Panc1 (cell line): ENCODE results near the gene AGPAT4. TPM values are rescaled to one million over a fixed set of nuclear protein-coding genes. Genes with fewer than 3 reads are reported as not detected.

Experiments
- ATAC-seq: fragments of 200-7000 bp; cut with Tn5 transposase; 2 replicates; pipeline ENCODE4 v1.9.1; 2020; ENCODE audit warnings: mild to moderate bottlenecking, moderate library complexity
- BruUV-seq: library from RNA; stranded (reverse); fragments of 400-500 nt; replicated peaks from 2 replicates; lab custom pipeline; 2021; lab: Mats Ljungman, UMichigan
- CTCF ChIA-PET: fragments of 300-600 bp; sonication (Branson Sonifier 250); formaldehyde crosslinking; loops from one replicate; lab custom pipeline; 2022; ENCODE audit warnings: antibody characterized with exemption; lab: Charles Lee
- POLR2A ChIA-PET: fragments of 300-600 bp; sonication (Branson Sonifier 250); formaldehyde crosslinking; loops from one replicate; lab custom pipeline; 2022; ENCODE audit warnings: antibody characterized with exemption; lab: Charles Lee
- DNase-seq: peaks from one replicate; pipeline ENCODE4 v3.0.0-alpha.2; 2010; ENCODE audit warnings: low read depth, low spot score
- H3K27ac ChIP-seq: 2 replicates; pipeline ENCODE4 v1.5.1; 2011; ENCODE audit warnings: mild to moderate bottlenecking, low read length, inconsistent platforms
- H3K27me3 ChIP-seq: fragments of 200-500 bp; sonication (Bioruptor generic); 2 replicates; pipeline ENCODE4 v1.6.0; 2014; ENCODE audit warnings: low read length, inconsistent platforms; ENCODE audit not compliant: control insufficient read depth, insufficient read depth
- H3K36me3 ChIP-seq: fragments of 200-500 bp; sonication (Bioruptor generic); 2 replicates; pipeline ENCODE4 v1.5.1; 2014; ENCODE audit warnings: inconsistent platforms, mild to moderate bottlenecking, low read length, moderate library complexity; ENCODE audit not compliant: control insufficient read depth, insufficient read depth
- H3K4me1 ChIP-seq: 2 replicates; pipeline ENCODE4 v1.5.1; 2011; ENCODE audit warnings: inconsistent platforms, mild to moderate bottlenecking, low read length, moderate library complexity; ENCODE audit not compliant: control insufficient read depth, insufficient read depth
- H3K4me3 ChIP-seq, 2 experiments: 2 replicates each; pipeline ENCODE4 v1.5.1; 2011 to 2012; ENCODE audit warnings: low read depth in 2 of 2, low read length in 2 of 2, mild to moderate bottlenecking in 2 of 2, inconsistent platforms in 1 of 2, moderate library complexity in 1 of 2
- H3K9me3 ChIP-seq: fragments of 200-500 bp; sonication (Bioruptor generic); 2 replicates; pipeline ENCODE4 v1.5.1; 2014; ENCODE audit warnings: low read depth, mild to moderate bottlenecking, inconsistent platforms, low read length, moderate library complexity; ENCODE audit not compliant: control insufficient read depth, insufficient read depth
- CTCF ChIP-seq: fragments of 450-650 bp; IDR thresholded peaks from 2 replicates; pipeline ENCODE4 v1.5.1; 2017; ENCODE audit warnings: mild to moderate bottlenecking
- POLR2AphosphoS5 ChIP-seq: IDR thresholded peaks from 2 replicates; pipeline ENCODE4 v1.6.1; 2012; ENCODE audit warnings: mild to moderate bottlenecking, low read depth, low read length, moderate library complexity
- REST ChIP-seq, 2 experiments: IDR thresholded peaks; 2 replicates each; pipeline ENCODE4 v1.6.1; 2011 to 2012; ENCODE audit warnings: low read depth in 2 of 2, control low read depth in 1 of 2, low read length in 1 of 2, mild to moderate bottlenecking in 1 of 2, moderate library complexity in 1 of 2; ENCODE audit not compliant: insufficient read depth in 1 of 2
- SIN3A ChIP-seq: IDR thresholded peaks from 2 replicates; pipeline ENCODE4 v1.6.1; 2012; ENCODE audit warnings: low read depth, mild to moderate bottlenecking, low read length, moderate library complexity, borderline replicate concordance; ENCODE audit not compliant: insufficient read depth
- TCF7L2 ChIP-seq: IDR thresholded peaks from 2 replicates; pipeline ENCODE4 v1.6.1; 2011; ENCODE audit warnings: mild to moderate bottlenecking, low read depth, low read length, inconsistent platforms
- in situ Hi-C: cut with HindIII; loops from 2 replicates; pipeline ENCODE4 v1.10.0; 2016; ENCODE audit warnings: low sequenced_read_pairs, low pct_unique_long_range_greater_than_20kb
- intact Hi-C: fragments of 100-400 bp; cut with micrococcal nuclease; formaldehyde crosslinking; loops from one replicate; pipeline ENCODE4 v1.10.0; 2022; ENCODE audit not compliant: unreplicated experiment
- total RNA-seq: library from RNA; stranded (reverse); gene quantifications from one replicate; pipeline ENCODE4 v1.2.1, GENCODE V29; 2021; ENCODE audit not compliant: unreplicated experiment

AGPAT4 gene
- total RNA-seq, 1 experiment from 2014 or later = 12.9 TPM

- BruUV-seq = no TSS peak
Measured at GRCh38 chr6:161104966-161105365, 168.9 kb downstream of the AGPAT4 start.

GRCh38 chr6:161103475-161103874, 170.4 kb downstream of the AGPAT4 start:
- no peak for ATAC-seq
- Histone ChIP-seq H3K9me3 (no peaks in the 10 kb centered on the region), H3K4me3 (no peak overlapping the region), H3K27ac (no peak overlapping the region), H3K36me3 (peaks cover 20% of the 10 kb centered on the region), H3K4me1 (no peaks in the 10 kb centered on the region), H3K27me3 (no peaks in the 10 kb centered on the region)
- no peak for DNase-seq
- ChIA-PET POLR2A (no interaction called here), CTCF (no interaction called here)
- intact Hi-C loops = loop anchor here (5.0 kb wide), 1 partner anchor 269 kb away; no protein-coding TSS in a partner anchor
- TF ChIP-seq CTCF = no peak
- no peak for TF ChIP-seq REST (IDR thresholded peaks at IDR 0.05; ENCODE audit: insufficient read depth in 1 of 2, low read depth in 2 of 2, low read length in 1 of 2)
- TF ChIP-seq POLR2AphosphoS5 = no peak
- TF ChIP-seq TCF7L2 = no peak
- no peak for TF ChIP-seq SIN3A
- in situ Hi-C loops = no loop called here
- no TSS peak for BruUV-seq

More at GRCh38 chr6:161104966-161105365, 168.9 kb downstream of the AGPAT4 start:
- ChIA-PET CTCF (no interaction called here), POLR2A (no interaction called here)
- Histone ChIP-seq H3K4me1 (no peaks in the 10 kb centered on the region), H3K27ac (no peak overlapping the region), H3K9me3 (no peaks in the 10 kb centered on the region), H3K27me3 (no peaks in the 10 kb centered on the region), H3K4me3 (no peak overlapping the region), H3K36me3 (peaks cover 28% of the 10 kb centered on the region)
- no peak for ATAC-seq
- intact Hi-C loops (loop anchor here (5.0 kb wide), 1 partner anchor 267 kb away; no protein-coding TSS in a partner anchor), in situ Hi-C loops (no loop called here)
- TF ChIP-seq REST (IDR thresholded peaks at IDR 0.05; ENCODE audit: insufficient read depth in 1 of 2, low read depth in 2 of 2, low read length in 1 of 2) = no peak
- no peak for TF ChIP-seq CTCF
- no peak for TF ChIP-seq SIN3A
- no peak for TF ChIP-seq POLR2AphosphoS5
- TF ChIP-seq TCF7L2 = no peak
- DNase-seq = no peak
